ENCODE data around the gene GBX1. TPM values are rescaled to one million over a fixed set of nuclear protein-coding genes. Genes with fewer than 3 reads are reported as not detected.

Gene GBX1
- total RNA-seq, 2 donors from 2014 or later = not detected

DNA sequence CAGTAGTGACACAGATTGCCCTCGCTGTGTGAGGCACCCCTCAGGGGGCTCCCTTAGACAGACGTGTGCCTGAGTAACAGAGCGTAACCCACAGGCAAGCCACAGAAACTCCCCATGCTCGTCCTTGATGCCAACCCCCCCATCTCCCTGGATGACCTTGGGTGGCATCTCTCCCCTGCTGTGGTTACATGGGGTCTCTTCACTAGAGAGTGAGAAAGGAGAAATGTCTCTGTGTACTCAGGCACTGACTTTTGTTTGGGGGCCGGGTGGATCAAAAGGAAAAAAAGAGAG, 20.7 kb upstream of the GBX1 start:
- H3K9me3 Mint-ChIP-seq = no peaks in the 10 kb centered on the region
- H3K4me3 Mint-ChIP-seq = no peak overlapping the region
- Histone ChIP-seq H3K36me3 (ENCODE audit: control insufficient read depth, insufficient read depth, low read length) (no peaks in the 10 kb centered on the region), H3K27me3 (ENCODE audit: control insufficient read depth, insufficient read depth, low read length, poor library complexity, severe bottlenecking) (peaks cover 9% of the 10 kb centered on the region), H3K27ac (ENCODE audit: low read depth, low read length) (no peak overlapping the region), H3K9ac (ENCODE audit: extremely low read depth, low read length, poor library complexity, severe bottlenecking) (no peak overlapping the region), H3K4me1 (ENCODE audit: control insufficient read depth, insufficient read depth, low read length) (no peaks in the 10 kb centered on the region), H3K4me3 (ENCODE audit: low read length) (no peak overlapping the region), H3K9me3 (ENCODE audit: control insufficient read depth, low read length) (no peaks in the 10 kb centered on the region)
- TF ChIP-seq, protein P1, sequence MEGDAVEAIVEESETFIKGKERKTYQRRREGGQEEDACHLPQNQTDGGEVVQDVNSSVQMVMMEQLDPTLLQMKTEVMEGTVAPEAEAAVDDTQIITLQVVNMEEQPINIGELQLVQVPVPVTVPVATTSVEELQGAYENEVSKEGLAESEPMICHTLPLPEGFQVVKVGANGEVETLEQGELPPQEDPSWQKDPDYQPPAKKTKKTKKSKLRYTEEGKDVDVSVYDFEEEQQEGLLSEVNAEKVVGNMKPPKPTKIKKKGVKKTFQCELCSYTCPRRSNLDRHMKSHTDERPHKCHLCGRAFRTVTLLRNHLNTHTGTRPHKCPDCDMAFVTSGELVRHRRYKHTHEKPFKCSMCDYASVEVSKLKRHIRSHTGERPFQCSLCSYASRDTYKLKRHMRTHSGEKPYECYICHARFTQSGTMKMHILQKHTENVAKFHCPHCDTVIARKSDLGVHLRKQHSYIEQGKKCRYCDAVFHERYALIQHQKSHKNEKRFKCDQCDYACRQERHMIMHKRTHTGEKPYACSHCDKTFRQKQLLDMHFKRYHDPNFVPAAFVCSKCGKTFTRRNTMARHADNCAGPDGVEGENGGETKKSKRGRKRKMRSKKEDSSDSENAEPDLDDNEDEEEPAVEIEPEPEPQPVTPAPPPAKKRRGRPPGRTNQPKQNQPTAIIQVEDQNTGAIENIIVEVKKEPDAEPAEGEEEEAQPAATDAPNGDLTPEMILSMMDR (conservative IDR thresholded peaks at IDR 0.05) = no peak
- 72 to 100% methylated on average over 2 to 5 of the region's 5 CpGs for WGBS, 2 experiments (ENCODE audit: insufficient coverage in 1 of 2, insufficient read length in 1 of 2)
- H3K4me1 Mint-ChIP-seq = no peaks in the 10 kb centered on the region
- peaks cover 17% of the 10 kb centered on the region for H3K27me3 Mint-ChIP-seq (ENCODE audit: insufficient read depth)
- no peak overlapping the region for H3K27ac Mint-ChIP-seq
- H3K36me3 Mint-ChIP-seq (ENCODE audit: low read depth) = no peaks in the 10 kb centered on the region
- no peak for DNase-seq

DNA sequence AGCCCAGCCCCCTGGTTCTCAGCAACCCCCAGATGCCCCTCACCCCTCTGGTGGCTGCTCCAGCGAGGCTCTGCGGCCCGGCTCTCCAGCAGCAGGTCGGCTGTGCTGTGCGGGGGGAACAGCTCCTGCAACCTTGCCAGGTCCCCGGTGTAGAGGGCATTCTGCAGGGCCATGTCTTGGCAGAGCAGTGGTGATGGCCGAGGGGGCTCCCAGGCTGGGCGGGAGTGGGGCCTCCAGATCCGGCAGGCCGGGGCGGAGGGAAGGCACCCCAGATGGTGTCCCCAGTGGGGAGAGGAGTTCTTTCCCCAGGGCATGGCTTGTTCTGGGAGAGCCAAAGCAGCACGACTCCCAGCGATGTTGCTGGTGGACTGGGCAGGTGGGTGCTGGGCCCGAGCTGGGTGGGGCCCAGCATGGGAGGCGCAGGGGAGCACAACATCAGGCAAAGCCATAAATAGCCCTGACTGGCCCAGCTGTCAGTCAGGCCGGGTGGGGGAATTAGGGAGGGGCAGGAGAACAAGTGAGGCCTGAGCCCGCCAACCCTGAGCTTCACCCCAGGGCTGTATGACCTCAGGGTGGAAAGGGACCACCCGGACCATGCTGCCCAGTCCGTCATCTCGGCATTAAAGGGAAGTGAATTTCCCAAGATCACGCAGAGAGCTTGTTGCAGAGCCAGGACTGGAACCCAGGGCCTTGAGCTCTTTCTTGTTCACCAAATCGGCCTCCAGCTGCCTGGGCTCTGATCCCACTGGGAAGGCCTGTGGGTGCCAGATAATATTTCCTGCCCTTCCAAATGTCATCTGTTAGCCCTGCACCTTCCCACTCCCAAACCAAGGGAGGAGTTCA, 20.1 kb upstream of the GBX1 start:
- Mint-ChIP-seq H3K4me3 (no peak overlapping the region), H3K4me1 (no peaks in the 10 kb centered on the region), H3K27ac (no peak overlapping the region), H3K27me3 (ENCODE audit: insufficient read depth) (peaks cover 20% of the 10 kb centered on the region), H3K36me3 (ENCODE audit: low read depth) (no peaks in the 10 kb centered on the region), H3K9me3 (no peaks in the 10 kb centered on the region)
- Histone ChIP-seq H3K4me3 (ENCODE audit: low read length) (no peak overlapping the region), H3K9me3 (ENCODE audit: control insufficient read depth, low read length) (no peaks in the 10 kb centered on the region), H3K4me1 (ENCODE audit: control insufficient read depth, insufficient read depth, low read length) (no peaks in the 10 kb centered on the region), H3K27me3 (ENCODE audit: control insufficient read depth, insufficient read depth, low read length, poor library complexity, severe bottlenecking) (peaks cover 9% of the 10 kb centered on the region), H3K36me3 (ENCODE audit: control insufficient read depth, insufficient read depth, low read length) (no peaks in the 10 kb centered on the region), H3K27ac (ENCODE audit: low read depth, low read length) (no peak overlapping the region), H3K9ac (ENCODE audit: extremely low read depth, low read length, poor library complexity, severe bottlenecking) (no peak overlapping the region)
- WGBS, 2 experiments (ENCODE audit: insufficient coverage in 1 of 2, insufficient read length in 1 of 2) = 91 to 95% methylated on average over 14 to 22 of the region's 22 CpGs
- TF ChIP-seq, protein P1 (conservative IDR thresholded peaks at IDR 0.05) = no peak
- no peak for DNase-seq

DNA sequence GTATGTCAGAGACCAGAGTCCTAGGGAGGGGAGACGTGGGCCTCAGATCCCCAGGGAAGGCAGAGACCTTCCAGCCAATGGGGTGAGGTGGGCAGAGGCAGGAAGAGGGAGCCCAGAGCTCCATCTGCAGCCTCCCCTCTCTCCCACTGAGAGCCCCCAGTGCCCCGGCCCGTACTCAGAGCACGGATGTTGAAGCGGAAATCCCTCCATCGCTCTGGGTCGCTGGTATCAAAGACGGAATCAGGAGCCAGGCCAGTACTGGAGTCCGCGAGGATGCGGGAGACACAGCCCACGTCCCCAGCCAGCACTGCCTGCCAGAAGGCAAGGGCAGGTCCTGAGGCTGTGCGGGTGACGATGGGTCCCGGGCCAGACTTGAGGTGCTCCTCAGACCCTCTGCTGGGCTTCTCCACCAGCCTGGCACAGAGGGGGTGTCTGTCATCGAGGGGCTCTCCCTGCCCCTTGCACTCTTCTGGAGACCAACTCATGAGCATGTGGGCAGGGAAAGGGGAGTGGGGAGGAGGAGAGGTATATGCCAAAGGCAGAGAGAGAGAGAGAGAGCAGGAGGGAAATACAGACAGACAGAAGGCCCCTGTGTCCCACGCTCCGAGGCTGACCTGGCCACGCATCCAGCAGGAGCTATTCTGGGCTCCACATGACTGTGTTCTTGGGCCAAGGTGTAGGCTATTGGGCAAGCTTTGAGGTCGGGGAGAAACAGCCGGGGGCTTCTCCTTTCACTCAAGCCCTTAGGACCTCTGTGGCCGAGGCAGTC, 19.3 kb upstream of the GBX1 start, which contains the start of gene ASB10:
TSS of gene ASB10 (minus strand) at position 611 of the 769 bp plus-strand sequence. CDS start at position 491, 120 bp downstream.
- Mint-ChIP-seq H3K27ac (no peak within 1 kb of the TSS), H3K4me1 (no peaks in the 10 kb centered on the region), H3K9me3 (no peaks in the 10 kb centered on the region), H3K4me3 (no peak within 1 kb of the TSS), H3K27me3 (ENCODE audit: insufficient read depth) (peaks cover 25% of the 10 kb centered on the region), H3K36me3 (ENCODE audit: low read depth) (no peaks in the 10 kb centered on the region)
- 86 to 88% methylated on average over 9 to 22 of the region's 22 CpGs for WGBS, 2 experiments (ENCODE audit: insufficient coverage in 1 of 2, insufficient read length in 1 of 2)
- Histone ChIP-seq H3K27me3 (ENCODE audit: control insufficient read depth, insufficient read depth, low read length, poor library complexity, severe bottlenecking) (peaks cover 9% of the 10 kb centered on the region), H3K27ac (ENCODE audit: low read depth, low read length) (no peak within 1 kb of the TSS), H3K4me1 (ENCODE audit: control insufficient read depth, insufficient read depth, low read length) (no peaks in the 10 kb centered on the region), H3K9ac (ENCODE audit: extremely low read depth, low read length, poor library complexity, severe bottlenecking) (no peak within 1 kb of the TSS), H3K9me3 (ENCODE audit: control insufficient read depth, low read length) (no peaks in the 10 kb centered on the region), H3K4me3 (ENCODE audit: low read length) (no peak within 1 kb of the TSS), H3K36me3 (ENCODE audit: control insufficient read depth, insufficient read depth, low read length) (no peaks in the 10 kb centered on the region)
- TF ChIP-seq, protein P1 (conservative IDR thresholded peaks at IDR 0.05) = no peak
- DNase-seq = no peak

Data from endodermal cell (in vitro differentiated cells).